GM19452 (cell line): ENCODE measurements around the gene CCZ1.
"Not testable (repeated sequence)": the region's sequence is repeated elsewhere in the genome, so short reads cannot be mapped to it uniquely, and the experiment has no call there.

ENCODE experiments used
- ATAC-seq: cut with Tn5 transposase; IDR thresholded peaks from one replicate; pipeline ENCODE4 v1.9.1; 2021; ENCODE audit not compliant: unreplicated experiment

CCZ1 gene

DNA sequence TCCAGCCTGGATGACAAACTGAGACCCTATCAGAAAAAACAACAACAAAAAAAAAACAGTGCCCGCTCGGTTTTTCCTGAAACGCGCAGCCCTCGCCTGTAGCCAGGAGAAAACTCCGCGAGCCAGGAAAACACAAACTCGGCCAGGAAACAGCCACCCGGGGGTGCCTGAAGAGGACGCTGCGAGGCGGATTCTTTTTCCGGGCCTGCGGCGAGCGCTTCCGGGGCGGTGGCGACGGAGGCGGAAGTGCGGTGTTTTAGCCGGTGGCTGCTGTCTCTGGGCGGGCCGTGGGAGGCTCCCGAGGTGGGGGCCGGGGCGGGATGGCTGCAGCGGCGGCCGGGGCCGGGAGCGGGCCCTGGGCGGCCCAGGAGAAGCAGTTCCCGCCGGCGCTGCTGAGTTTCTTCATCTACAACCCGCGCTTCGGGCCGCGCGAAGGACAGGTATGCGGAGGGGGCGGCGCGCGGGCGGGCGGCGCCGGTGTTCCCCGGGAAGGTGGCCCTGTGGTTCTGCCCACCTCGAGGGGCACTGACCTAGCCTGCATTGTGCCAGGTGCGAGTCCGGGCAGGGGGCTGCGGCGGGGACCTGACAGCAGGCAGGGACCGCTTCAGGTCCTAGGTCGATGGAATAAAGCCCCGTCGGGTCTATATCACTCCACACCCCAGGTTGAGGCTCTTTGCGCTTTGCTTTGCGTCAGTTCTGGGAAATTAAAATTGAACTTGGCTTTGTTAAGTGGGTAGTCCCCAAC is at the start of gene CCZ1:
TSS of gene CCZ1 (plus strand) at position 254 of the 745 bp plus-strand sequence. CDS start at position 321, 67 bp downstream.
- peak; percentile 92 for ATAC-seq

DNA sequence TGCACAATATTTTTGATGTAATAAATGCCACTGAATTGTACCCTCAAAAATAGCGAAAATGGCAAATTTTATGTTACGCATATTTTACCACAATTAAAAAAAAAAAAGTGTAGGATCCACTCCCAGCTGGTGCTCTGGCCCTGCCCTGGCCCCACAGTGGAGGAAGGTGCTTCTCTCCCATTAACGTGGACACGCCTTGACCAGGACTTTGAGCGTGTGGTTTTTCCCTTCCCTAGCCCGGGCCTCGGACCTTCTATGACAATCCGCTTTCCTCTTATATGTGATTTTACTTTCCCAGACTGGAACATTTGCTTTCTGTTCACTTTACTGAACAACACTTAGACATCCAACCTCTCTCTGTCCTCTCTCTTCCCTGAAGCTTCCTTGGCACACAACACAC is 47.6 kb upstream of the CCZ1 start:
- ATAC-seq = no peak

DNA sequence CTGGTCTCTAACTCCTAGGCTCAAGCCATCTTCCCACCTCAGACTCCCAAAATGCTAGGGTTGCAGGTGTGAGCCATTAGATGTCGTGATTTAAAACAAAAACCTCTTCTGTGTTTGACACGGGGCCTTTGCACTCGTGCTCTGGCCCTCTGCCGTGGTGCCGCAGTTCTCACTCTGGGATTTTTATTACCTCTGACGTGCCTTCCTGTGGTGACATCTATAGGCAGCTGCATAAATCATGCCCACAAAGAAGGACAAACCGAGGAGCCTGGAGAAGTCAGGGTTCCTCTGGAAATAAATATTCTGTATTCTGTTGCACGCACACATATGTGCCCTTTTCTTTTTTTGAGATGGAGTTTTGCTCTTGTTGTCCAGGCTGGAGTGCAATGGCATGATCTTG is 43.8 kb upstream of the CCZ1 start:
- ATAC-seq = no peak

DNA sequence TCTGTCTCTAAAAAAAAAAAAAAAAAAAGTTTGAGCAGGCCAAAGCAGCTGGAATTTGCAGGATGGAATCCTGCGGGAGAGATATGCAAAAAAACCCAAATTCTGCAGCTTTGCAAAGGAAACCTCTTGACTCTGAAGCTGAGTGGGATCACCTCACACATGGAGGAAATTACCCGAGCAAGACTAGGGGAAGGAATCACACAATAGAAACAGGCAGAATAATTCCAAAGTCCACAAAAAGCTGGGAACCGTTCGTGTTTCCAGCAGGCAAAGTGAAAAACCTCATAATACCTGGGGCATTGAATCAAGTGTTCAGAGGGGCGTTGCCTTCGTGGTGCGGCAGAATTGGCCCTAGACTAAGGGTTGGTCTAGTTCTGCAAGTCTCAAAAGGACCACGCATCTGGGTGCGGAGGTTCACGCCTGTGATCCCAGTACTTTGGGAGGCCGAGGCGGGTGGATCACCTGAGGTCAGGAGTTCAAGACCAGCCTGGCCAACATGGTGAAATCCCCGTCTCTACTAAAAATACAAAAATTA is 41.4 kb upstream of the CCZ1 start:
- not testable (repeated sequence) for ATAC-seq

DNA sequence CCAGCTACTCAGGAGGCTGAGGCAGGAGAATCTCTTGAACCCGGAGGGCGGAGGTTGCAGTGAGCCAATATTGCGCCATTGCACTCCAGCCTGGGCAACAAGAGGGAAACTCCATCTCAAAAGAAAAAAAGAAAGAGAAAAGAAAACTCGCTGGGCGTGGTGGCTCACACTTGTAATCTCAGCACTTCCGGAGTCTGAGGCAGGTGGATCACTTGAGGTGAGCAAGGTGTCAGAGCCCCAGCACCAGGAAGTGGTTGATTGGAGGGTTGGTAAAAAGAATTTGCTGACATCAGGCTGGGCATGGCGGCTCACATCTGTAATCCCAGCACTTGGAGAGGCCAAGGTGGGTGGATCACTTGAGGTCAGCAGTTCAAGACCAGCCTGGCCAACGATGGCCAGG is 40.0 kb upstream of the CCZ1 start:
- ATAC-seq = not testable (repeated sequence)

DNA sequence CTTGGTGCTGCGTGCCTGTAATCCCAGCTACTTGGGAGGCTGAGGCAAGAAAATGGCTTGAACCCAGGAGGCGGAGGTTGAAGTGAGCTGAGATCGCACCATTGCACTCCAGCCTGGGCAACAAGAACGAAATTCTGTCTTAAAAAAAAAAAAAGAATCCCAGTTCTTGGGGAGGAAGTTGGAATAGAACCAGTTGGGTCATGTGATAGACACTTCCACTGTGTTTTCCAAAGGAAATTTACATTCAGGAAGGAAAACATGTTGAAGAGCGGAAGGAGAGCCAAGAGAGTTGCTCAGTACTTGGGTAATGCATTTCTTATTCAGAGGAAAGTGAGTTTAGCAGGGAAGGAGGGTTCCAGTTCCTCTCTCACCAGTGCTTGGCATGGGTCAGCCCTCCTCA is 37.3 kb upstream of the CCZ1 start:
- ATAC-seq = not testable (repeated sequence)

DNA sequence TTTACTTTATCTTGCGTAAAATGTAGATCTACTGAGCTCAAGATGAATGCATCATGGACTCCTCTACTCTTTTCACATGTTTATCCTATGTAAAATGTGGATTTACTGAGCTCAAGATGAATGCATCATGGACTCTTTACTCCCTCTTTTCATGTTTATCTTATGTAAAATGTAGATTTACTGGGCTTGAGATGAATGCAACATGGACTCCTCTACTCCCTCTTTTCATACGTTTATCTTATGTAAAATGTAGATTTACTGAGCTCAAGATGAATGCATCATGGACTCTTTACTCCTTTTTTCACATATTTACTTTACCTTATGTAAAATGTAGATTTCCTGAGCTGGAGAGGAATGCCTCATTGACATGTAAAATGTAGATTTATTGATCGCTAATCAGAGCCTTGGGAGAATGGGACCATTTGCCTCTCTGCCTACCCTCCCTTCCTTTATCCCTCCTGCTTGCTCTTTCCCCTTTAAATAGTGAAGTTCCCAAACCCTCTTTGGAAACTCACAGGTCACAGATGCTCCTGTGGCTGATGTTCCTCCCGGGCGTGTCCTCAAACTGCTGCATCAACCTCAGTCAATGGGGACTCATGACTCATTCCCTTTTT is 35.7 kb upstream of the CCZ1 start:
- not testable (repeated sequence) for ATAC-seq

DNA sequence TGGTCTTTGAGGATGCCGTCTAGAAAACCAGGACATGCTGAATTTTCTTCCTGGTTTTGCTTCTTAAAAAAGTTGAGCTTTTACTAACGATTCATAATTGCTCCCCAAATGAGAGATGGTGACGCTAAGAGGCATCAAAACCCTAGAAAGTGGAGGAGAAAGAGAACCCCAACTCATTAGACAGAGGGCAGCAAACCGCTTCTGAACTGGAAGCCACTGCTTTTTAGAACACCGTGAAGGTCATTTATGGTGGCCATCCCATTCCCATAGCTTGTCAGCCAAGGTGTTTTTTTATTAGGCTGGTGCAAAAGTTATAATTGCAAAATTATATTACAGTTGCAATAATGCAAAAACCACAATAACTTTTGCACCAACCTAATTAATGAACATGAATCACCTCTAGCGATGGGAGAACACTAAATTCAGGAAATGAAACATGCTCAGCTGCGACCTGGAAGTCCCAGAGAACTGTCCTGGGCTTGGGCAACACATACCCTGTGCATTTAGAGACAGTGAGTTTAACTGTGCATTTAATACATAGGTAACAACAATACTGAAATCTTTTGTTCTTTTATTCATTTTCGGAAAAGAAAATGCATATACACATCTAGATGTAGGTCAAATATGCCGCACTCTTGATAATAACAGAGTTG is 33.1 kb upstream of the CCZ1 start:
- ATAC-seq = not testable (repeated sequence)

DNA sequence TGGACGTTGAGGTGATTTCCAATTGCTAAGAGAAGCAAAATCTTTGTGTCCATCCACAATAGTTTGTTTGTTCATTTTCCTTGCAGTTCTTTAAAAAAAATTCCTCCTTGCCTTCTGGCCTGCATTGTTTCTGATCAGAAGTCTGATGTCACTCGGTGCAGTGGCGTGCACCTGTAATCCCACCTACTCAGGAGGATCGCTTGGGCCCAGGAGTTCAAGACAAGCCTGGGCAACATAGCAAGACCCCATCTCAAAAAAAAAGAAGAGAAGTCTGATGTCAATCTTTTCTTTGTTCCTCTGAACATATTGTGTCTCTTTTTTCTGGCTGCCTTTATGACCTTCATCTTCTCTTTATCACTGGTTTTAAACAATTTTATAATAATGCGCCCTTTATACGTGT is 31.5 kb upstream of the CCZ1 start:
- no peak for ATAC-seq

DNA sequence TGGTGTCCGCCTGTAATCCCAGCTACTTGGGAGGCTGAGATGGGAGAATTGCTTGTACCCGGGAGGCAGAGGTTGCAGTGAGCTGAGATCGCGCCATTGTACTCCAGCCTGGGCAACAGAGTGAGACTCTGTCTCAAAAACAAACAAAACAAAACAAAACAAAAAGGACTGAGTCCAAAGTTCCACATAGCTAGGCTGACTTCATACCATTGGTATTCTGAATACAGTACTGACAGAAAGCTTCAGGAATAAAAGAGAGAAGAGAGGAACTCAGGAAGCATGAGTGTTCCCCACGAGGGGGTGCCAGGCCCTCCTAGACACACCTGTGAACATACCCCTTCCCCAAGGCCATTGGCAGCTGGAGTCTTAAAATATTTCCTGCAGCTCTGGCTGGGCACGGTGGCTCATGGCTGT is 29.6 kb upstream of the CCZ1 start:
- not testable (repeated sequence) for ATAC-seq

DNA sequence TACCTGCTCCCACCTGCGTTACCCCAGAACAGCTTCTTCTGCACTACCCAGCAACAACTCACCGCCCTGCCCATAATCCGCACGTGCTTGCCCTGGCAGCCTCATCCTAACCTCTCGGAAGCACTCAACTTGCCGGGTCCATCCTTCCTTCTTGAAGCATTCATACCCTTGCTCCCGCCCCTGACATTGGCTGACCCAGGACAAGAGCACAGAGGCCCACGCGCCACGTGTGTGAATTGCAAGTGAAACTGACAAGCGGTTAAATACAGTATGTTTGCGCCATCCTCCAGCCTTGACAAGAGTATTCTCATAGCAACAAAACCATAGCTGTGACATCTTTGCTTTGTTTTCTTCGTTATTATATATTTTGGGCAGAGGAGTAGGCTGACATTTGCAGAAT is 28.8 kb upstream of the CCZ1 start:
- ATAC-seq = no peak

DNA sequence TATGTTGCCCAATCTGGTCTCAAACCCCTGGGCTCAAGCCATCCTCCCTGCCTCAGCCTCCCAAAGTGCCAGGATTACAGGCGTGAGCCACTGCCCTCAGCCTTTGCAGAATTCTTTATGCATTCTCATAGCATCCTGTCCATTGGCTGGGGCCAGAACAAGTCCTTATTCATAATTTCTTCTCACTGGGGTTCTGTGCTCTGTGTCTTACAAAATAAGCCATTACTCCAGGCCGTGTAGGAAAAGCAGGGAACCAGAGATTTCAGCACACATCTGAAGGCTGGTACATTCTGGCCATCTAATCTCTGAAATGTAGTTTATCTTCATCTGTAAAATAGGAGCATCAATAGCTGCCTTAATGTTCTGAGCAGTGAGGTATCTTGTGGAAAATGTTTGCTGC is 28.2 kb upstream of the CCZ1 start:
- no peak for ATAC-seq

DNA sequence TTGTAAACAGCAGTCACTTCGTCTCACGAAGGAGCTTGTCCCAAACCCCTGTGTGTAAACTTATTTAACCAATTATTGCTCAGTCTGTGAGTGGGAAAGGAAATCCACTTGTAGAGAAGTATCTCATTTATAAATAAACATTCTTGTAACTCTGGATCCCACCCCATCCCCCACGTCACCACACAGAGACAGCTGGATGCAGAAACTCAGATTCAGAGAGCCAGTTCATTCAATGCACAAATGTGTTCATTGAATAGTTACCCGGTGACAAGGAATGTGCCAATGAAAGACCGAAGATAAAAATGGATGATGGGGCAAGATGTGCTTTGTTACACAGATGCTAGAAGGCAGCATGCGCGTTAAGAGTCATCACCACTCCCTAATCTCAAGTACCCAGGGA is 26.2 kb upstream of the CCZ1 start:
- ATAC-seq = no peak

DNA sequence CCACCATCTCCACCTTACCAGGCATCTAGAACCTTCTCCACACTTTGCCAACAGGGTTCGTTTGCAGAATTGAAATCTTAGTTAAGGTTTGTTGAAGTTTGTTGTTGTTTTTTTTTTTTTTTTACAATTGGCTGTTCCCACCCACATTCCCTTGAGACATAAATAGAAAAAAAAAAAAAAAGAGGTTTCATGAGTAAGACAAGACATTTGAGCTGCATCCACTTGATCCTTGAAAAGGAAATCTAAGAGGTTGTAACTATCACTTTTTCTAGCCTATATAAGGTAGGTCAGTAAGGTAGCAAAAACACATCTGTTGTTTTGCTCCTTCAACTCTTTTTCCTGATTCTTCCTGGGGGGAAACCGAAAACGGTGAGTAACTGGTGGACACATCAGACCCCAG is 18.9 kb upstream of the CCZ1 start:
- ATAC-seq = not testable (repeated sequence)

DNA sequence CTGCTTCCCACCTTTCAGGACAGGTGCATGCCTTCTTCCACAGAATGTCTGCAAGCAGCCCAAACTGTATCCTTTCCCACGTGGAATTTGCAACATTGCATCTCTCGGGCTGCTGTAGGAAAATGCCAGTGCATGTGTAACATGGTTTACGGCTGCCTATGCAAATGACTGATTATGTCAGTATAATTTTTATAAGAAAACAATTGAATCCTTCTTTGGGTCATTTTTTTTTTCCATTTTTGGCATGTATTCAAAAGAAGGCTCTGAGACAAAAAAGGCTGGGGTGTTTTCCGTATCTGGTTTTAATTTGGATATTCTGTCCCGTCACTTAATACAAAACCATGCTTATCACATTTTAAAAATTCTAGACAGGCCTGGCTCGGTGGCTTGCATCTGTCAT is 18.4 kb upstream of the CCZ1 start:
- not testable (repeated sequence) for ATAC-seq

DNA sequence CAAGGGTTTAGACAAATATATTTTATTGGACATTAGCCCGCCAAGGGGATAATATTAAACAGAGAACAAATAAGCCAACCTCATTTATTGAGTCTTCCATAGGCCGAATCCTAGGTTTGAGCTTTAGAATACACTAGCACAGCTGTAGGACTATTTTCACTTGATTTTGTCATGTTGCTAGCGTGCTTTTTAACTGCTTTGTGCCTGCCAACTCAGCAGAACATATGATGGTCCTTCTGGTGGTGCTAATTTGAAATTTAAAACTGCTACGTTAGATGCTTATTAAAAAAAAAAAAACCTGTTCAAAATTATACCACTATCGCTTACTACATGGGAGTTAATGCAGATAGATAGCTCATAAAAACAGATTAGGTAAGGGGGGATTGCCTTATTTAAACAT is 14.1 kb upstream of the CCZ1 start:
- ATAC-seq = not testable (repeated sequence)

DNA sequence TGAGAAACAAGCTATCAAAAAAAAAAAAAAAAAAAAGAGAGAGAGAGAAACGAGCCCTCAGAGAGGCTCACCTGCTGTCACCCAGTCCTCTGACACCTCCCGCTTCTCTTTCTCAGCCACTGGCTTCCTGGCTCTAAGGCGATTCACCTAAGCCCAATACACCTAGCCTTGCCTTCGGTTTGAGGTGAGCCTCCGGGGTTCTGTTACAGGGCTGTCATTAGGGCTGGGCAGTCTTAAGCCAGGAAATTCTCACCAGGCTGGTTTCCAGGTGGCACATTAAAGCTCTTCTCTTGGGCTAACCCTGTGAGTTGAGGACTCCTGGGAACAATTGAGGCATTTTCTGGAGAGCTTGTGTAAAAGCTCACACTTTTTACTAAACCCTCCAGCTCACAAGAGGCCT is 10.5 kb upstream of the CCZ1 start:
- ATAC-seq = not testable (repeated sequence)

DNA sequence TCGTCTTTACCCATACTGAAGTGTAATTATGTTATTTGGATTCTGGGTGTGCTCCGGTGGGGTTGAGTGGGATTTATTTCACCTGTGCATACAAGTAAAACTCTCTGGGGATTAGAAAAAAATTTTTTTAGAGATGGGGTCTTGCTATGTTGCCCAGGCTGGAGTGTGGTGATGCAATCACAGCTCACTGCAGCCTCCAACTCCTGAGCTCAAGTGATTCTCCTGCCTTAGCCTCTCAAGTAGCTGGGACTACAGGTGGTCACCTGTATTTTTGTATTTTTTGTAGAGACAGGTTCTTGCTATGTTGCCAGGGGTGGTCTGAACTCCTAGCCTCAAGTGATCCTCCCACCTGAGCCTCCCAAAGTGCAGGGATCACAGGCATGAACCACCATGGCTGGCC is 8.3 kb upstream of the CCZ1 start:
- not testable (repeated sequence) for ATAC-seq

DNA sequence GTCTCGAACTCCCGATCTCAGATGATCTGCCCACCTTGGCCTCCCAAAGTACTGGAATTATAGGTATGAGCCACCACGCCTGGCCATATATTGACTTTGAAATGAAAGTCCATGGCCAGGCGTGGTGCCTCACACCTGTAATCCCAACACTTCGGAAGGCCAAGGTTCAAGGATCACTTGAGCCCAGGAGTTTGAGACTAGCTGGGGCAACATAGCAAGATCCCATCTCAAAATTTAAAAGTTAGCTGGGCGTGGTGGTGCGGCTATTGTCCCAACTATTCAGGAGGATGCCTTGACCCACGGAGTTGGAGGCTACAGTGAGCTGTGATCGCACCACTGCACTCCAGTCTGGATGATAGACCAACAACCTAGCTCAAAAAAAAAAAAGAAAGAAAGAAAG is 6.0 kb upstream of the CCZ1 start:
- ATAC-seq = no peak

DNA sequence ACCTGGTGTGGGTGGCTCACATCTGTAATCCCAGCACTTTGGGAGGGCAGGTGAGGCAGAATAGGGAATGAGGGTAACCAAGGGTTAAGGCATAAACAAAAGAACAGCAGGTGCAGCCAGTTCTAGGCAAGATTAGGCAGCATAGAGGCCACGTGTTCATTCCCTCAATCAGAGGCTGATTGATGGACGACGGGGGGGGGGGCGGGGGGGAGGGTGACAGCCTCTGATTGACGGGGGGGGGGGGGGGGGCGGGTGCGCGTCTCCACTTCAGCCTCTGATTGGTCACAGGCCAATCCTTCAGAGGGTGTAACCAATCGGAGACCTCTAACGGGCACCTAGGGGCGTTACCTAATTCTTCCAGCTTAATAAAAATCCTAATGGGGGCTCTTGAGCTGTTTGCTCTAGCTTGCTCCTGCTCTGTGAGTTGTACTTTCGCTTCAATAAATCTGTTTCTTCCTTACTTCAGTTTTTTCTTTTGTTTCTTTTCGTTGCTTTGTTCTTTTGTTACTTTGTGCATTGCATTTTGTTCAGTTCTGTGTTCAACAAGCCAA is 1.1 kb upstream of the CCZ1 start:
- ATAC-seq = not testable (repeated sequence)

DNA sequence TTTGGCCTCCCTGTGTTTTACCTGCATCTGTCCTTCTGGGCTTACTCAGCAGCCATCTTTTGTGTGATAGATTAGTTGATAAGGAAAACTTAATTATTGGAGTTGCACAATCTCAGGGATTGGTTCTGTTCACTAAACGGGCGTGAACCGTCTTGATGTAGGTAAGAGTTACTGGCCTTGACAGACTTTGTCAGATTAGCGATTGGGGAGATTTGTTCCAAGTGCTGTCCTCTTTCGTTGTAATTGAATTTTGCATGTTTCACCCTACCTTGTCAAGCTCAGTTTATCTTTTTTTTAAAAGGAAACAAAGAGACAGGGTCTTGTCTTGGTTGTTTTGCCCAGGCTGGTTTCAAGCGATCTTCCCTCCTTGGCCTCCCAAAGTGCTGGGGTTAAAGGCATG is 4.5 kb downstream of the CCZ1 start:
- ATAC-seq = not testable (repeated sequence)

DNA sequence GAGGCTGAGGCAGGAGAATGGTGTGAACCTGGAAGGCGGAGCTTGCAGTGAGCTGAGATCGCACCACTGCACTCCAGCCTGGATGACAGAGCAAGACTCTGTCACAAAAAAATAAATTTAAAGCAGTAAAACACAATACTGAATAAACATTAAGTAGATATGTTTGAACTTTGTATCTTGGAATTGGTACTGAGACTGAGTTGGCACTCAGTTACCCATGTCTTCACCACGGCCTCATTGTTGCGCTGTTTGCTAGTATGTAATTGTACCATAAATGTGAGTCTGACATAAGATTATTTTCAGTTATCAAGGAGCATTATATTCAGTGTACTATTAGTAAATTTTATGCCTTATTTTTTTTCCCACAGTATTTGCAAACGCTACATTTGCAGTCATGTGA is 6.2 kb downstream of the CCZ1 start:
- not testable (repeated sequence) for ATAC-seq
